PC-3 (cell line): Measurements from ENCODE around the gene PCDHGB1.

Experiments used
- CTCF ChIP-seq: fragments of 300-600 bp; sonication (generic); conservative IDR thresholded peaks from 2 replicates; pipeline ENCODE4 v1.5.1; 2017; ENCODE audit warnings: antibody characterized with exemption, low read depth, mild to moderate bottlenecking, low read length
- EZH2 ChIP-seq: fragments of 300-600 bp; sonication (generic); IDR thresholded peaks from one replicate; pipeline ENCODE4 v1.6.1; 2017; ENCODE audit warnings: antibody characterized with exemption, mild to moderate bottlenecking, low read length; ENCODE audit not compliant: unreplicated experiment

DNA sequence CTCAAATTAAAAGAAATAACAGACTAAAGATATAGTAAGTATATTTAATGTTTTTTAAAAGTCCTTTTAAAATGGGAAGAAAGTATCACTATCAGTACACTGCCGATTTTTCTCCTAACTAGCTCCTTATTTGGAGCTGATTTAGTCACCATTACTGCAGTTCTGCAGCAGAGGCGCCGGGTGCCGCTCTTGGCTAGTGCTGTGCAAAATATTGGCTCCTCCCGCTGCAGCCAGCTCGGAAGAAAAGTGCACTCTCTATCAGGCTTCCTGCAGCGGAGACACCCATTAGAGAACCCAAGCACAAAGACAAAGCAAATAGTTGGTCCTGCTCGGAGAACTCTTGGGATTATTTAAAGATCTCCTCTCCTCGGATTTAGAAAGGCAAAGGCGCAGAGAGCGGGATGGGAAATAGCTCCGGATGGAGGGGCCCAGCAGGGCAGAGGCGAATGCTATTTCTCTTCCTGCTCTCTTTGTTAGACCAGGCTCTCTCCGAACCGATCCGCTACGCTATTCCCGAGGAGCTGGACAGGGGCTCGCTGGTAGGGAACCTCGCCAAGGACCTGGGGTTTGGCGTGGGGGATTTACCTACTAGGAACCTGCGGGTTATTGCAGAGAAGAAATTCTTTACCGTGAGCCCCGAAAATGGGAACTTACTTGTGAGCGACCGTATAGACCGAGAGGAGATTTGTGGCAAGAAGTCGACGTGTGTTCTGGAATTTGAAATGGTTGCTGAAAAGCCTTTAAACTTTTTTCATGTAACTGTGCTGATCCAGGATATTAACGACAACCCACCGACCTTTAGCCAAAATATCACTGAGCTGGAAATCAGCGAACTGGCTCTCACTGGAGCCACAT is 20.3 kb downstream of the PCDHGB1 start, which contains the start of gene PCDHGB3:
- no peak for TF ChIP-seq EZH2
- no peak for TF ChIP-seq CTCF
